Measurements from ENCODE around the gene KRTAP10-1. TPM values are rescaled to one million over a fixed set of nuclear protein-coding genes. Genes with fewer than 3 reads are reported as not detected.

Gene KRTAP10-1
- total RNA-seq, 1 donor from 2014 or later: not detected

- no peaks in the 10 kb centered on the region for H3K36me3 ChIP-seq
- Mint-ChIP-seq H3K36me3 (no peaks in the 10 kb centered on the region), H3K27ac (no peak overlapping the region), H3K4me1 (peaks cover 14% of the 10 kb centered on the region), H3K9me3 (peaks cover 23% of the 10 kb centered on the region), H3K27me3 (ENCODE audit: insufficient read depth, low read depth) (no peaks in the 10 kb centered on the region), H3K4me3 (no peak overlapping the region)
- no peak for TF ChIP-seq CTCF (IDR thresholded peaks at IDR 0.05)
- no peak for TF ChIP-seq EZH2 (IDR thresholded peaks at IDR 0.05)
- no peak for TF ChIP-seq EZH2phosphoT487 (IDR thresholded peaks at IDR 0.05)
- no peak overlapping the region for H3K4me2 ChIP-seq
- H2AFZ ChIP-seq (replicated peaks): no peak overlapping the region
- no peaks in the 10 kb centered on the region for H3K79me2 ChIP-seq (ENCODE audit: low read depth)
- no peak overlapping the region for H3K27ac ChIP-seq
- no peak overlapping the region for H3K9ac ChIP-seq
- H3K9me3 ChIP-seq (ENCODE audit: low read depth): peaks cover 15% of the 10 kb centered on the region
- no peaks in the 10 kb centered on the region for H4K20me1 ChIP-seq (ENCODE audit: low read depth)
- no peaks in the 10 kb centered on the region for H3K27me3 ChIP-seq
- H3K4me3 ChIP-seq: no peak overlapping the region
- no peak for DNase-seq (ENCODE audit: low spot score)
- peaks cover 15% of the 10 kb centered on the region for H3K4me1 ChIP-seq
- H3F3A ChIP-seq (ENCODE audit: low read depth): peaks cover 9% of the 10 kb centered on the region
These were observed 4.6 kb upstream of the KRTAP10-1 start for GRCh38 chr21:44544566-44544965.

- H3K79me2 ChIP-seq (ENCODE audit: low read depth): no peaks in the 10 kb centered on the region
- DNase-seq (ENCODE audit: low spot score): no peak
- no peaks in the 10 kb centered on the region for H3K36me3 ChIP-seq
- no peak overlapping the region for H3K27ac ChIP-seq
- no peaks in the 10 kb centered on the region for H3F3A ChIP-seq (ENCODE audit: low read depth)
- peaks cover 15% of the 10 kb centered on the region for H3K9me3 ChIP-seq (ENCODE audit: low read depth)
- TF ChIP-seq CTCF (IDR thresholded peaks at IDR 0.05): no peak
- no peak for TF ChIP-seq EZH2 (IDR thresholded peaks at IDR 0.05)
- no peak for TF ChIP-seq EZH2phosphoT487 (IDR thresholded peaks at IDR 0.05)
- no peaks in the 10 kb centered on the region for H3K4me1 Mint-ChIP-seq
- H3K4me2 ChIP-seq: no peak overlapping the region
- H3K36me3 Mint-ChIP-seq: no peaks in the 10 kb centered on the region
- no peak overlapping the region for H2AFZ ChIP-seq (replicated peaks)
- H3K27ac Mint-ChIP-seq: no peak overlapping the region
- H3K27me3 Mint-ChIP-seq (ENCODE audit: insufficient read depth, low read depth): no peaks in the 10 kb centered on the region
- H4K20me1 ChIP-seq (ENCODE audit: low read depth): no peaks in the 10 kb centered on the region
- H3K4me3 ChIP-seq: no peak overlapping the region
- peaks cover 20% of the 10 kb centered on the region for H3K9me3 Mint-ChIP-seq
- no peaks in the 10 kb centered on the region for H3K27me3 ChIP-seq
- H3K4me3 Mint-ChIP-seq: no peak overlapping the region
- H3K4me1 ChIP-seq: no peaks in the 10 kb centered on the region
- no peak overlapping the region for H3K9ac ChIP-seq
These were observed 2.7 kb upstream of the KRTAP10-1 start for GRCh38 chr21:44542716-44543115.

GRCh38 chr21:44540741-44541288 is 820 bp upstream of the KRTAP10-1 start:
- no peak overlapping the region for H3K4me3 Mint-ChIP-seq
- no peaks in the 10 kb centered on the region for H3K4me1 ChIP-seq
- no peak overlapping the region for H3K27ac Mint-ChIP-seq
- no peaks in the 10 kb centered on the region for H3K27me3 Mint-ChIP-seq (ENCODE audit: insufficient read depth, low read depth)
- H3K9ac ChIP-seq: no peak overlapping the region
- H3K79me2 ChIP-seq (ENCODE audit: low read depth): no peaks in the 10 kb centered on the region
- TF ChIP-seq EZH2 (IDR thresholded peaks at IDR 0.05): no peak
- TF ChIP-seq CTCF (IDR thresholded peaks at IDR 0.05): no peak
- TF ChIP-seq EZH2phosphoT487 (IDR thresholded peaks at IDR 0.05): no peak
- no peak overlapping the region for H2AFZ ChIP-seq (replicated peaks)
- DNase-seq (ENCODE audit: low spot score): no peak
- peaks cover 9% of the 10 kb centered on the region for H3K9me3 Mint-ChIP-seq
- no peak overlapping the region for H3K4me3 ChIP-seq
- no peaks in the 10 kb centered on the region for H3K36me3 ChIP-seq
- H3K4me2 ChIP-seq: no peak overlapping the region
- H3F3A ChIP-seq (ENCODE audit: low read depth): no peaks in the 10 kb centered on the region
- no peaks in the 10 kb centered on the region for H3K36me3 Mint-ChIP-seq
- no peaks in the 10 kb centered on the region for H4K20me1 ChIP-seq (ENCODE audit: low read depth)
- peaks cover 11% of the 10 kb centered on the region for H3K9me3 ChIP-seq (ENCODE audit: low read depth)
- H3K4me1 Mint-ChIP-seq: no peaks in the 10 kb centered on the region
- no peak overlapping the region for H3K27ac ChIP-seq
- no peaks in the 10 kb centered on the region for H3K27me3 ChIP-seq

Measured in neural progenitor cell (in vitro differentiated cells).